WI38 (cell line): ENCODE results near the gene TTC9.
"Not testable (repeated sequence)": the region's sequence is repeated elsewhere in the genome, so short reads cannot be mapped to it uniquely, and the experiment has no call there.

Source experiments
- H3K4me3 ChIP-seq: 2 replicates; pipeline ENCODE4 v1.5.1; 2011; ENCODE audit warnings: low read depth, mild to moderate bottlenecking, control low read depth, low read length
- TF ChIP-seq, protein P1 (sequence below): IDR thresholded peaks from 2 replicates; pipeline ENCODE4 v1.5.1; 2012; ENCODE audit warnings: low read depth, mild to moderate bottlenecking, control low read depth, low read length

Gene TTC9

GRCh38 chr14:70698288-70698687, 56.6 kb downstream of the TTC9 start:
- no peak overlapping the region for H3K4me3 ChIP-seq

GRCh38 chr14:70699646-70700045, 57.9 kb downstream of the TTC9 start:
- TF ChIP-seq, protein P1, sequence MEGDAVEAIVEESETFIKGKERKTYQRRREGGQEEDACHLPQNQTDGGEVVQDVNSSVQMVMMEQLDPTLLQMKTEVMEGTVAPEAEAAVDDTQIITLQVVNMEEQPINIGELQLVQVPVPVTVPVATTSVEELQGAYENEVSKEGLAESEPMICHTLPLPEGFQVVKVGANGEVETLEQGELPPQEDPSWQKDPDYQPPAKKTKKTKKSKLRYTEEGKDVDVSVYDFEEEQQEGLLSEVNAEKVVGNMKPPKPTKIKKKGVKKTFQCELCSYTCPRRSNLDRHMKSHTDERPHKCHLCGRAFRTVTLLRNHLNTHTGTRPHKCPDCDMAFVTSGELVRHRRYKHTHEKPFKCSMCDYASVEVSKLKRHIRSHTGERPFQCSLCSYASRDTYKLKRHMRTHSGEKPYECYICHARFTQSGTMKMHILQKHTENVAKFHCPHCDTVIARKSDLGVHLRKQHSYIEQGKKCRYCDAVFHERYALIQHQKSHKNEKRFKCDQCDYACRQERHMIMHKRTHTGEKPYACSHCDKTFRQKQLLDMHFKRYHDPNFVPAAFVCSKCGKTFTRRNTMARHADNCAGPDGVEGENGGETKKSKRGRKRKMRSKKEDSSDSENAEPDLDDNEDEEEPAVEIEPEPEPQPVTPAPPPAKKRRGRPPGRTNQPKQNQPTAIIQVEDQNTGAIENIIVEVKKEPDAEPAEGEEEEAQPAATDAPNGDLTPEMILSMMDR: no peak
- H3K4me3 ChIP-seq: no peak overlapping the region

More at GRCh38 chr14:70698288-70698687, 56.6 kb downstream of the TTC9 start:
- TF ChIP-seq, protein P1: no peak

GRCh38 chr14:70700955-70701585, 59.4 kb downstream of the TTC9 start:
- TF ChIP-seq, protein P1: no peak
- H3K4me3 ChIP-seq: no peak overlapping the region

GRCh38 chr14:70701610-70702009, 59.9 kb downstream of the TTC9 start:
- H3K4me3 ChIP-seq: no peak overlapping the region
- TF ChIP-seq, protein P1: no peak

GRCh38 chr14:70702161-70702560, 60.4 kb downstream of the TTC9 start:
- TF ChIP-seq, protein P1: no peak
- H3K4me3 ChIP-seq: no peak overlapping the region

DNA sequence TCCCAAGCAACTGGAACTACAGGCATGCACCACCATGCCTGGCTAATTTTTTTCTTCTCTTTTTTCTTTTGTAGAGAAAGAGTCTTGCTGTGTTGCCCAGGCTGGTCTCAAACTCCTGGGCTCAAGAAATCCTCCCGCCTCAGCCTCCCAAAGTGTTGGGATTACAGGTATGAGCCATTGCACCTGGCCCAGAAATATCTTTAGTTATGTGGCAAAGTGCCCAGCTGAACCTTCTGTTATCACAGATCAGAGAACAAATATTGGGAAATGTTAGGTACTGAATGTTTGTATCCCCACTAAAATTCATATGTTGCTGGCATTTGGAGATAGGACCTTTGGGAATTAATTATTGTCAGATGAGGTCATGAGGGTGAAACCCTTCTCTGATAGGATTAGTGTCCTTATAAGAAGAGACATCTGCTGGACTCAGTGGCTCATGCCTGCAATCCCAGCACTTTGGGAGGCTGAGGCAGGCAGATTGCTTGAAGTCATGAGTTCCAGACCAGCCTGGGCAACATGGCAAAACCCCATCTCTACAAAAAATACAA, 62.0 kb downstream of the TTC9 start:
- not testable (repeated sequence) for H3K4me3 ChIP-seq

- no peak overlapping the region for H3K4me3 ChIP-seq
- TF ChIP-seq, protein P1: no peak
These were observed 63.2 kb downstream of the TTC9 start for GRCh38 chr14:70704960-70705359.

DNA sequence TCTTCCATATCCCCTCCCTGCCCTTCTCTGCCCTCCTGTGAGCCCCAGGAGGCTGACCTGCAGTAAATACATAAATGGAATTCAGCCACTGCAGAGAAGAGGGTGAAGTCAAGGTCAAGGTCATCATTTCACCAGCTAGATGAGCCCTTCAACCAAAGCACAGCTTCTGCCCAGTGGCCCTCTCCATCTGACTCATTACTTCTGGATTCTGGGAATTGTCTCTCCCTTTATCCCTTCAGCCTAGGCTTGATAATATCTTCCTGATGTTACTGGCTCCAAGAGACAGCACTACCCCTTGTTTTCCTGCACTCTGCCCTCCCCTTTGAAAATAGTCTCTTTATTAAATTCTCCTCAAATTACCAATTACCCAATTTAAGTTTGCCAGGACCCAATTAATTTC, 64.5 kb downstream of the TTC9 start:
- TF ChIP-seq, protein P1: no peak
- no peak overlapping the region for H3K4me3 ChIP-seq
